Ramos (cell line): Measurements from ENCODE around the gene POLR1F.
"Not testable (repeated sequence)": the region's sequence is repeated elsewhere in the genome, so short reads cannot be mapped to it uniquely, and the experiment has no call there.

Experiments used
- in situ Hi-C: fragments of 300-500 bp; cut with MboI; formaldehyde crosslinking; loops from one replicate; pipeline ENCODE4 v1.14.3; 2022; ENCODE audit warnings: low sequenced_read_pairs; ENCODE audit not compliant: unreplicated experiment

The POLR1F gene

GRCh38 chr7:19708397-19709248 lies at the start of gene POLR1F:
Gene POLR1F (minus strand): TSS chr7:19709037. CDS start chr7:19709016, 21 bp downstream.
- in situ Hi-C loops = loop anchor here (25.0 kb wide), 1 partner anchor 879 kb away; no protein-coding TSS in a partner anchor

GRCh38 chr7:19754521-19755116 lies 45.8 kb upstream of the POLR1F start:
- in situ Hi-C loops = no loop called here

- in situ Hi-C loops = no loop called here
These were observed 43.2 kb upstream of the POLR1F start for GRCh38 chr7:19752020-19752419.

GRCh38 chr7:19749658-19750057 lies 40.8 kb upstream of the POLR1F start:
- in situ Hi-C loops = no loop called here

- in situ Hi-C loops = no loop called here
These were observed 39.0 kb upstream of the POLR1F start for GRCh38 chr7:19747740-19748339.

GRCh38 chr7:19744075-19744474 lies 35.2 kb upstream of the POLR1F start:
- in situ Hi-C loops = no loop called here

DNA sequence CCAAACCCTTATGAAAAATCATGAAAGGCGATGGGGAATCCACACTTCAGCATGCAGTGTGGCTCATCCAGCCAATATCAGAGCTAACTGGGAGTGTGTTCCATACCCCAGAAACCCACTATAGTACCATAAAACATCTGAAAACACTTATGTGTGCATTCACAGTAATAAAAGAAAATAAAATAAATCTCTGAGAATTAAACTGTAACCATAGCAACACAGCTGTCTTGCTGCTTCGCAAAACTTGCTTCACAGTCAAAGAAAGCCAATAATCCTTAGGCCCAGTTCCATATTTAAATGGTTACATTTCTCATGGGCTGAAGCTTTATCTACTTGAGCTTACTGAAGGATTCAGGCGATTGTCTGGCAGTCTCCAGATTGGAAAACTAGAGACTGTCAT lies 19.9 kb upstream of the POLR1F start:
- in situ Hi-C loops = no loop called here

- in situ Hi-C loops = no loop called here
These were observed 16.9 kb upstream of the POLR1F start for GRCh38 chr7:19725770-19726169.

GRCh38 chr7:19715499-19715898 lies 6.7 kb upstream of the POLR1F start:
- in situ Hi-C loops = loop anchor here (25.0 kb wide), 1 partner anchor 872 kb away; no protein-coding TSS in a partner anchor

DNA sequence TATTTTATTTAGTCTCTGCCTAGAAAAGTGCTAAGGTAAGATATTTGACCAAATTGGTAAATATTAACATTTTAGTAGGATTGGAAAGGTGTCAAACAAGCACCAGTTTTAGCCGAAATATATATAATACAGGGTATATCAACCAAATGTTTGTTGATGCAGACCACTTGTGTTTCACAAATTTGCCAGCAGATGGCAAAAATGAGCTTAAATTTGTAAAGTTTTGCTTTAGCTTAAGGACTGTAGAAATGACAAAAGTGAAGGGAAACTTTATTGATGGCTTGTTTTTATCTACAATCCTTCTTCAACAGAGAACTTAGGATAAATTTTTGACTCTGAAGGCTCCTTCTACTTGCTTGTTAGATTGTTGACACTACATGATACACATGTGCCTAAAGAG lies 4.8 kb upstream of the POLR1F start:
- in situ Hi-C loops = loop anchor here (25.0 kb wide), 1 partner anchor 874 kb away; no protein-coding TSS in a partner anchor

- in situ Hi-C loops = loop anchor here (25.0 kb wide), 1 partner anchor 878 kb away; no protein-coding TSS in a partner anchor
These were observed 377 bp upstream of the POLR1F start for GRCh38 chr7:19709249-19709578.

DNA sequence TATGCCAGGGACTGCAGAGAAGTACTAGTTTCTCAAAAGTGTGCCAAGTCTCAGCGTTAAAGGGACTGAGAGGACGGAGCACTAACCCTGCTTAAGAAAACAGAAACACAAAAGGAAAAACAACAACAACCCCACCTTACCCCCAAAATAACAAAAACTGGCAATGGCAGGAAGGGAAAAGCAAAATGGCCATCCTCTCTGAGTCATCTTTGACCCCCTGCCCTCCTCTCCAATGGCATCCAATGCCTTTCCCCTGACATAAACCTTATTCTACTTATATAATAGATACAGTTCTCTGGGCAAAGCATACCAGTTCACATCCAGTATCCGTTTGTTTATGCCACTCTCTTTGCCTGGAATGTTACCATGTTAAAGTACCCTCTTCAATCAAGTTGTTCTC lies 1.6 kb downstream of the POLR1F start:
- in situ Hi-C loops = loop anchor here (25.0 kb wide), 1 partner anchor 880 kb away; no protein-coding TSS in a partner anchor

DNA sequence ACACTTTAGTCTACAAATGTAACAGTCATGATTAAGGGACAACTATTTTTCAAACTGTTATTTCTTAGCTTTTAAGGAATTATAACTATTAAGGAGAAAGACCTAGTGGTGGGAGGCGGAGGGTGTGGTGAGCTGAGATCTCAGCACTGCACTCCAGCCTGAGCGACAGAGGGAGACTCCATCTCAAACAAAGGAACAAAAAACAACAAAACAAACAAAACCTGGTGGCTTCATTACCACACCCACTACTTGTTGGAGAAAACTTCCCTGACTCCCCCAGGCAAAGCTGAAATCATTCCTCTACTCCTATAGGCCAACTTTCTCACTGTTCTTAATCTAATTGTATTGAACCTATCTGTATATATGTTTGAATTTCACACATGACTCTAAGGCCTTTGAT lies 3.2 kb downstream of the POLR1F start:
- in situ Hi-C loops = loop anchor here (25.0 kb wide), 1 partner anchor 882 kb away; no protein-coding TSS in a partner anchor

DNA sequence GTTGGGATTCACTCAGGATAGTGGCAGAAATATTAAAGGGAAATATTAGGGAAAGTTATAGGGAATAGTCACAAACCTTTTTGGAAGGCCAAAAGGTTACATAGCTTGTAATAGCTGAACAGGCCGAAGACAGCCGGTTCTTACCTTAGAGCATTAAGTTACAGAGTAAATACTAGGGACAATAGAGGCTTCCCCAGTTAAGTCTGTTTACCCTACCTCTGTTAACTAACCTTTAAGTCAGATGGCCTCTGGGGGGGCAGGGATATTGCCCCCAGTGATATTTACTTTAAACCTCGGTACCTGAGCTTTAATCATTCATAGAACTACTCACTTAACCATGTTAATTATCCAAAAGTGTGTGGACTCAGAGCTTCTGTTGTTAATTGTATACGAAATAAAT lies 7.4 kb downstream of the POLR1F start:
- in situ Hi-C loops = loop anchor here (25.0 kb wide), 1 partner anchor 886 kb away; no protein-coding TSS in a partner anchor

DNA sequence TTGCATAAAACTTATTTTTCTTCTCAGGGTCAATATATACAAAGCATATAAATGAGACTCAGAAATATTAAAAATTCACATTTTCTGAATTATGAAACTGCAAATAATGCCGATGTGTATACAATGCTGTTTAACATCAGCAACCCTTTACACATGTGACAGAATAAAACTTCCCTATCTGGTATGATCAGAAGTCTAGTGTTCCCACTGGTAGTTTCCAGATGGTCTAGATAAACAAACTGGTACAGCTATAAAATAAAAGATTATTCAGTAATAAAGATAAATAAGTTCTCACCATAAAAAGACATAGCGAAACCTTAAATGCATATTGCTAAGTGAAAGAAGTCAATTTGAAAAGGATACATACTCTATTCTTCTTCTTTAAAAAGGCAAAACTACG lies 7.9 kb downstream of the POLR1F start:
- in situ Hi-C loops = loop anchor here (25.0 kb wide), 1 partner anchor 886 kb away; no protein-coding TSS in a partner anchor

- in situ Hi-C loops = no loop called here
These were observed 10.5 kb downstream of the POLR1F start for GRCh38 chr7:19698331-19698730.

DNA sequence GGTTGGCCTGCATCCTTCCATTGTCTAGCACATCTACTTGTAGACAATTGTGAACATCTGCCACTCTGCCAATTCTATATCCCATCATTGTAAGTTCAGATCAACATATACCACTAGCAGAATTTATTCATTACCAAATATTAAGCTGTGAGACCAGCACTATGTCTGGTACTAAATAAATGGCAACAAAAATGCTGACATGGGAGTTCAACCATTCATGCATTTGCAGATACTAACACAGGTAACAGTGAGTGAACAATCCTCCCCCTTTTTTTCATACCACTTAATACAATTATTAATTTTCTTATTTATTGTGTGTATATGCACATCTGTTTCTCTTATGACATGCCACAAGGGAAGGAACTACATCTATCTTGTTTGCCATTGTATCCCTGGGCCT lies 11.9 kb downstream of the POLR1F start:
- in situ Hi-C loops = no loop called here

DNA sequence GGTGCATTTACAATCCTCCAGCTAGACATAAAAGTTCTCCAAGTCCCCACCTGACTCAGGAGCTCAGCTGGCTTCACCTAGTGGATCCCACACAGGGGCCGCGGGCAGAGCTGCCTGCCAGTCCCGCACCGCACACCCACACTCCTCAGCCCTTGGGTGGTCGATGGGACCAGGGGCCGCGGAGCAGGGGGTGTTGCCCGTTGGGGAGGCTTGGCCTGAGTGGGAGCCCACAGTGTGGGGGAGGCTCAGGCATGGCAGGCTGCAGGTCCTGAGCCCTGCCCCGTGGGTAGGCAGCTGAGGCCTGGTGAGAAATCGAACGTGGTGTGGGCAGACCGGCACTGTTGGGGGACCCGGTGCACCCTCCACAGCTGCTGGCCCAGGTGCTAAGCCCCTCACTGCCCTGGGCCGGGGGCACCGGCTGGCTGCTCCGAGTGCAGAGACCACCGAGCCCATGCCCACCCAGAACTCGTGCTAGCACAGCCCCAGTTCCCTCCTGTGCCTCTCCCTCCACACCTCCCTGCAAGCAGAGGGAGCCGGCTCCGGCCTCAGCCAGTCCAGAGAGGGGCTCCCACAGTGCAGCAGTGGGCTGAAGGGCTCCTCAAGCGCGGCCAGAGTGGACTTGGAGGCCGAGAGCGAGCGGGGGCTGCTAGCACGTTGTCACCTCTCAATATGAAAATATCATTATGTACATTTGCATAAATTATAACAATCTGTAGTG lies 16.6 kb downstream of the POLR1F start:
- in situ Hi-C loops = no loop called here

GRCh38 chr7:19690736-19691135 lies 18.1 kb downstream of the POLR1F start:
- in situ Hi-C loops = no loop called here

DNA sequence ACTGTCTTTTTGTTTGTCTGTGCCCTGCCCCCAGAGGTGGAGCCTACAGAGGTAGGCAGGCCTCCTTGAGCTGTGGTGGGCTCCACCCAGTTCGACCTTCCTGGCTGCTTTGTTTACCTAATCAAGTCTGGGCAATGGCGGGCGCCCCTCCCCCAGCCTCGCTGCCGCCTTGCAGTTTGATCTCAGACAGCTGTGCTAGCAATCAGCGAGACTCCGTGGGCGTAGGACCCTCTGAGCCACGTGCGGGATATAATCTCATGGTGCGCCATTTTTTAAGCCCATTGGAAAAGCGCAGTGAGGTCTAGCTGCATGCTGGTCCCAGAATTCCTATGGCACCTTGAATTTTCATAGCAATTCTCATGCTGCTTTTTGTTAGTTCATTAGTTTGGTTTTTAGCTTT lies 19.7 kb downstream of the POLR1F start:
- in situ Hi-C loops = not testable (repeated sequence)
